KMS-11 (cell line): ENCODE measurements around the gene KCND3.

Experiments used
- H2AFZ ChIP-seq: fragments of 200-600 bp; sonication (generic); 2 replicates; pipeline ENCODE4 v1.6.1; 2016; ENCODE audit warnings: antibody characterized with exemption, mixed run types, low read depth
- H3K27ac ChIP-seq: fragments of 200-600 bp; sonication (generic); 2 replicates; pipeline ENCODE4 v1.6.1; 2016; ENCODE audit warnings: mild to moderate bottlenecking, mixed run types
- H3K27me3 ChIP-seq: fragments of 200-600 bp; sonication (generic); 2 replicates; pipeline ENCODE4 v1.6.1; 2017; ENCODE audit warnings: mild to moderate bottlenecking, low read depth, mixed run types, moderate library complexity; ENCODE audit not compliant: insufficient read depth
- H3K36me3 ChIP-seq: fragments of 200-600 bp; sonication (generic); 2 replicates; pipeline ENCODE4 v1.6.1; 2017; ENCODE audit warnings: mild to moderate bottlenecking, mixed run types; ENCODE audit not compliant: insufficient read depth
- H3K4me1 ChIP-seq: fragments of 200-600 bp; sonication (generic); 2 replicates; pipeline ENCODE4 v1.6.1; 2016; ENCODE audit warnings: mild to moderate bottlenecking, low read depth, mixed run types; ENCODE audit not compliant: poor library complexity, severe bottlenecking
- H3K4me2 ChIP-seq: fragments of 200-600 bp; sonication (generic); 2 replicates; pipeline ENCODE4 v1.7.0; 2016; ENCODE audit warnings: mild to moderate bottlenecking, mixed run types
- H3K4me3 ChIP-seq: fragments of 200-600 bp; sonication (generic); IDR thresholded peaks from 2 replicates; pipeline ENCODE4 v1.6.1; 2017; ENCODE audit warnings: low read depth, low read length, mixed read lengths; ENCODE audit not compliant: insufficient read depth
- H3K79me2 ChIP-seq: fragments of 200-600 bp; sonication (generic); 2 replicates; pipeline ENCODE4 v1.6.1; 2016; ENCODE audit warnings: low read depth, mixed run types; ENCODE audit not compliant: insufficient read depth
- H3K9ac ChIP-seq: fragments of 200-600 bp; sonication (generic); 2 replicates; pipeline ENCODE4 v1.6.1; 2016; ENCODE audit warnings: mild to moderate bottlenecking, mixed run types
- H4K20me1 ChIP-seq: fragments of 200-600 bp; sonication (generic); 2 replicates; pipeline ENCODE4 v1.6.1; 2016; ENCODE audit warnings: mild to moderate bottlenecking, mixed run types; ENCODE audit not compliant: insufficient read depth
- CTCF ChIP-seq: fragments of 200-600 bp; sonication (generic); conservative IDR thresholded peaks from 2 replicates; pipeline ENCODE4 v1.6.1; 2017; ENCODE audit warnings: low read depth, mild to moderate bottlenecking, antibody characterized with exemption, low read length, moderate library complexity, mixed read lengths

The KCND3 gene

GRCh38 chr1:111768023-111768422 lies 221.4 kb downstream of the KCND3 start:
- Histone ChIP-seq H3K4me2 (no peak overlapping the region), H2AFZ (no peak overlapping the region), H3K9ac (no peak overlapping the region), H3K27ac (no peak overlapping the region), H3K27me3 (no peaks in the 10 kb centered on the region), H3K4me3 (no peak overlapping the region), H3K4me1 (no peaks in the 10 kb centered on the region), H3K79me2 (no peaks in the 10 kb centered on the region), H4K20me1 (no peaks in the 10 kb centered on the region), H3K36me3 (no peaks in the 10 kb centered on the region)
- TF ChIP-seq CTCF: no peak

DNA sequence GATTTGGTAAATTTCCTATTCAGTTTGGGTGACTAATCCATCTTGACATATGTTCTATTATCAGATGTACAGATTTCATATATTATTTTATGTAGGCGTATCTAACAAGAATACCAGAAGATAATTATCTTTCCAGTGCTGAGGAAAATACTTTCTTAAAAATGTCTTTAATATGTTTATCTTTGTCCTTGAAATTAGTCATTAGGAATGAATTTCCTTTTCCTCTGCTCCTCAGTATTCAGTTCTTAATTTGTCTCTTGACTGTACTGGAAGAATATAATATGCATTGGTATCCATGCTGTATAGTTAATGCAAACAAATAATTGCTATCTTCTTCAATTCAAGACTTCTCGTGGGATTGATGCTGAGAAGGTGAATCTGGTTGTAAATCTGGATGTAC lies 227.1 kb downstream of the KCND3 start:
- H3K79me2 ChIP-seq: peaks cover 7% of the 10 kb centered on the region
- no peak overlapping the region for H3K4me3 ChIP-seq
- H3K36me3 ChIP-seq: no peaks in the 10 kb centered on the region
- H3K27ac ChIP-seq: no peak overlapping the region
- no peak overlapping the region for H3K9ac ChIP-seq
- H3K4me1 ChIP-seq: peaks cover 3% of the 10 kb centered on the region
- H4K20me1 ChIP-seq: no peaks in the 10 kb centered on the region
- H3K27me3 ChIP-seq: no peaks in the 10 kb centered on the region
- H2AFZ ChIP-seq: no peak overlapping the region
- TF ChIP-seq CTCF: no peak
- H3K4me2 ChIP-seq: no peak overlapping the region

GRCh38 chr1:111761717-111762116 lies 227.8 kb downstream of the KCND3 start:
- Histone ChIP-seq H3K4me3 (no peak overlapping the region), H3K4me1 (peaks cover 9% of the 10 kb centered on the region), H3K79me2 (peaks cover 14% of the 10 kb centered on the region), H3K27ac (no peak overlapping the region), H4K20me1 (no peaks in the 10 kb centered on the region), H3K9ac (no peak overlapping the region), H3K27me3 (no peaks in the 10 kb centered on the region), H2AFZ (no peak overlapping the region), H3K36me3 (no peaks in the 10 kb centered on the region), H3K4me2 (no peak overlapping the region)
- TF ChIP-seq CTCF: no peak

- no peaks in the 10 kb centered on the region for H3K36me3 ChIP-seq
- peaks cover 19% of the 10 kb centered on the region for H3K79me2 ChIP-seq
- TF ChIP-seq CTCF: no peak
- peaks cover 17% of the 10 kb centered on the region for H3K4me1 ChIP-seq
- H2AFZ ChIP-seq: no peak overlapping the region
- no peak overlapping the region for H3K4me3 ChIP-seq
- H3K27ac ChIP-seq: no peak overlapping the region
- H3K27me3 ChIP-seq: no peaks in the 10 kb centered on the region
- H4K20me1 ChIP-seq: no peaks in the 10 kb centered on the region
- H3K9ac ChIP-seq: no peak overlapping the region
- H3K4me2 ChIP-seq: no peak overlapping the region
These were observed 231.1 kb downstream of the KCND3 start for GRCh38 chr1:111758373-111758772.
